Lung (tissue), 12 donors: ENCODE results near the gene RASSF5. TPM values are rescaled to one million over a fixed set of nuclear protein-coding genes. Genes with fewer than 3 reads are reported as not detected.

Source experiments
- ATAC-seq: fragments of 200-7000 bp; cut with Tn5 transposase; one replicate; pipeline ENCODE4 v1.9.1; 2020; ENCODE audit warnings: moderate number of reproducible peaks; ENCODE audit not compliant: insufficient read depth, low FRiP score
- DNase-seq, 3 donors: peaks; one replicate each; pipeline ENCODE4 v3.0.0-alpha.2; 2013 to 2017
- H3K27ac ChIP-seq, 2 donors: one replicate each; pipeline ENCODE4 v1.5.1; 2013; ENCODE audit warnings: mild to moderate bottlenecking in 2 of 2, moderate library complexity in 2 of 2, control low read depth in 1 of 2, inconsistent platforms in 1 of 2, low read depth in 1 of 2, low read length in 1 of 2
- H3K27me3 ChIP-seq, 3 donors: one replicate each; pipeline ENCODE4 v1.5.1; 2013; ENCODE audit warnings: low read length in 2 of 3; ENCODE audit not compliant: control insufficient read depth in 3 of 3, insufficient read depth in 3 of 3
- H3K36me3 ChIP-seq, 4 donors: one replicate each; pipeline ENCODE4 v1.5.1; 2013; ENCODE audit warnings: low read length in 4 of 4, mild to moderate bottlenecking in 1 of 4, moderate library complexity in 1 of 4; ENCODE audit not compliant: control insufficient read depth in 4 of 4, insufficient read depth in 4 of 4
- H3K4me1 ChIP-seq, 5 donors: one replicate each; pipeline ENCODE4 v1.5.1; 2013; ENCODE audit warnings: low read length in 5 of 5, mild to moderate bottlenecking in 2 of 5, moderate library complexity in 1 of 5; ENCODE audit not compliant: control insufficient read depth in 5 of 5, insufficient read depth in 5 of 5
- H3K4me3 ChIP-seq: one replicate; pipeline ENCODE4 v1.5.1; 2013; ENCODE audit warnings: mild to moderate bottlenecking, control low read depth, moderate library complexity
- H3K9ac ChIP-seq, 2 donors: one replicate each; pipeline ENCODE4 v1.5.1; 2013; ENCODE audit warnings: low read length in 2 of 2, control low read depth in 1 of 2; ENCODE audit not compliant: insufficient read depth in 1 of 2
- H3K9me3 ChIP-seq, 4 donors: one replicate each; pipeline ENCODE4 v1.5.1; 2013; ENCODE audit warnings: low read length in 3 of 4, mild to moderate bottlenecking in 1 of 4, moderate library complexity in 1 of 4; ENCODE audit not compliant: control insufficient read depth in 4 of 4, insufficient read depth in 3 of 4
- WGBS, 2 donors: extraction: QIAGEN DNeasy Blood & Tissue Kit; methylation state at CpG; one replicate each; pipeline ENCODE4 v1.1.7; 2013; 5-methylcytosine and 5-hydroxymethylcytosine counted together
- polyA plus RNA-seq, 2 donors: library from polyadenylated mRNA; stranded (reverse); fragments of 200-250 nt; gene quantifications; one replicate each; pipeline ENCODE4 v1.2.1, GENCODE V29; 2013
- total RNA-seq, 2 donors: library from RNA; depleted of rRNA in 1 of 2; stranded (reverse); fragments of >200 nt in 1 of 2; gene quantifications; one replicate each; pipeline ENCODE4 v1.2.1, GENCODE V29; 2014 to 2021
- TF ChIP-seq, protein P1 (sequence below): IDR thresholded peaks from 2 replicates; pipeline ENCODE4 v1.5.1; 2012; ENCODE audit warnings: mild to moderate bottlenecking; ENCODE audit errors: control extremely low read depth, extremely low read depth
- donor health status: control.
- donor health status: control.
- donor health status: Bipolar disorder and iron deficiency.
- donor health status: healthy.
- donor health status: DM: yes; HTN: yes; CAD: no.

Gene RASSF5
- total and polyA plus RNA-seq, 4 donors = 10.3 to 38.2 (median 30.7) TPM

DNA sequence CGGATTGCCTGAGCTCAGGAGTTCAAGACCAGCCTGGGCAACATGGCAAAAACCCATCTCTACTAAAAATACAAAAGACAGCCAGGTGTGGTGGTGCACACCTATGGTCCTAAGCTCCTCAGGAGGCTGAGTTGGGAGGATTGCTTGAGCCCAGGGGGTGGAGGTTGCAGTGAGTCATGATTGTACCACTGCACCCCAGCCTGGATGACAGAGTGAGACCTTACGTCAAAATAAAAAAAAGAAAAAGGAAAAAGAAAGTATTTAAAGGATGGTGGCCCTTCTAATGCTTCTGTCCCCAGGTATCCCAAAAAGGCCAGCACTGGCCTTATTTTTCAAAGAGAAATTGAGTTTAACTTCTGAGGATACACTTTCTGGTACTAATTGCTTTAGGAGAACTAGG, 35.3 kb upstream of the RASSF5 start:
- H3K27ac ChIP-seq = no peak overlapping the region
- no peak for ATAC-seq
- WGBS, 2 donors = 67 to 78% methylated on average over 2 of the region's 2 CpGs

GRCh38 chr1:206472454-206472853, 34.9 kb upstream of the RASSF5 start:
- H3K27me3 ChIP-seq = no peaks in the 10 kb centered on the region
- peaks cover 0 to 12% (median 4%) of the 10 kb centered on the region in 4 donors for H3K36me3 ChIP-seq
- DNase-seq (peak; percentile 61 to 85 (median 70)), ATAC-seq (peak; percentile 7)
- no peak overlapping the region for H3K27ac ChIP-seq
- no peaks in the 10 kb centered on the region for H3K9me3 ChIP-seq
- H3K4me3 ChIP-seq = no peak overlapping the region
- peaks cover 0 to 39% (median 25%) of the 10 kb centered on the region in 5 donors for H3K4me1 ChIP-seq
- TF ChIP-seq, protein P1, sequence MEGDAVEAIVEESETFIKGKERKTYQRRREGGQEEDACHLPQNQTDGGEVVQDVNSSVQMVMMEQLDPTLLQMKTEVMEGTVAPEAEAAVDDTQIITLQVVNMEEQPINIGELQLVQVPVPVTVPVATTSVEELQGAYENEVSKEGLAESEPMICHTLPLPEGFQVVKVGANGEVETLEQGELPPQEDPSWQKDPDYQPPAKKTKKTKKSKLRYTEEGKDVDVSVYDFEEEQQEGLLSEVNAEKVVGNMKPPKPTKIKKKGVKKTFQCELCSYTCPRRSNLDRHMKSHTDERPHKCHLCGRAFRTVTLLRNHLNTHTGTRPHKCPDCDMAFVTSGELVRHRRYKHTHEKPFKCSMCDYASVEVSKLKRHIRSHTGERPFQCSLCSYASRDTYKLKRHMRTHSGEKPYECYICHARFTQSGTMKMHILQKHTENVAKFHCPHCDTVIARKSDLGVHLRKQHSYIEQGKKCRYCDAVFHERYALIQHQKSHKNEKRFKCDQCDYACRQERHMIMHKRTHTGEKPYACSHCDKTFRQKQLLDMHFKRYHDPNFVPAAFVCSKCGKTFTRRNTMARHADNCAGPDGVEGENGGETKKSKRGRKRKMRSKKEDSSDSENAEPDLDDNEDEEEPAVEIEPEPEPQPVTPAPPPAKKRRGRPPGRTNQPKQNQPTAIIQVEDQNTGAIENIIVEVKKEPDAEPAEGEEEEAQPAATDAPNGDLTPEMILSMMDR = no peak
- 6 to 24% methylated on average over 3 of the region's 3 CpGs for WGBS, 2 donors
- no peak overlapping the region for H3K9ac ChIP-seq

More for the DNA sequence above, 35.3 kb upstream of the RASSF5 start:
- no peak overlapping the region for H3K4me3 ChIP-seq
- TF ChIP-seq, protein P1 = no peak
- H3K9me3 ChIP-seq = no peaks in the 10 kb centered on the region
- no peaks in the 10 kb centered on the region for H3K27me3 ChIP-seq
- DNase-seq = no peak
- H3K9ac ChIP-seq = no peak overlapping the region
- peaks cover 0 to 39% (median 25%) of the 10 kb centered on the region in 5 donors for H3K4me1 ChIP-seq
- peaks cover 0 to 10% (median 4%) of the 10 kb centered on the region in 4 donors for H3K36me3 ChIP-seq

DNA sequence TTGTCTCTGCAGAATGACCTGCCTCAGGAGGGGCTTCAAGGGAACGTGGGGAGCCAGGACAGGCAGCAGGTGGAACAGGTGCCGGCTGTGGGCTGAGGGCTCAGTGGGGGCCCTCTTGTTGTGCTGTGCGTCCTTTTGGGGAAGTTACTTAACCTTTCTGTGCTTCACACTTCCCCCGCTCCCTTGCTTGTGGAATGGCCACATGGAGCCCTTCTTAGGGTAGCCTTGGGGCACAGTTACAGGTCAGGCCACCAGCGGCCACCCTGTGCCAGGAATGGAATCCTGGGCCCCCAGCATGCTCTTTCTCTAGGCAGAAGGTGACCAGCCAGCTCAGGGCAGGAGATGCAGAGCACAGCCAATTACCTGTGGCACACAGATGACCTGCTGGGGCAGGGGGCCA, 34.4 kb upstream of the RASSF5 start:
- TF ChIP-seq, protein P1 = no peak
- no peak overlapping the region for H3K4me3 ChIP-seq
- no peaks in the 10 kb centered on the region for H3K9me3 ChIP-seq
- peaks cover 0 to 14% (median 4%) of the 10 kb centered on the region in 4 donors for H3K36me3 ChIP-seq
- H3K27me3 ChIP-seq = no peaks in the 10 kb centered on the region
- no peak overlapping the region for H3K27ac ChIP-seq
- ATAC-seq (no peak), DNase-seq (no peak)
- peaks cover 0 to 39% (median 23%) of the 10 kb centered on the region in 5 donors for H3K4me1 ChIP-seq
- H3K9ac ChIP-seq = no peak overlapping the region
- WGBS, 2 donors = 15 to 48% methylated on average over 4 to 5 of the region's 5 CpGs

DNA sequence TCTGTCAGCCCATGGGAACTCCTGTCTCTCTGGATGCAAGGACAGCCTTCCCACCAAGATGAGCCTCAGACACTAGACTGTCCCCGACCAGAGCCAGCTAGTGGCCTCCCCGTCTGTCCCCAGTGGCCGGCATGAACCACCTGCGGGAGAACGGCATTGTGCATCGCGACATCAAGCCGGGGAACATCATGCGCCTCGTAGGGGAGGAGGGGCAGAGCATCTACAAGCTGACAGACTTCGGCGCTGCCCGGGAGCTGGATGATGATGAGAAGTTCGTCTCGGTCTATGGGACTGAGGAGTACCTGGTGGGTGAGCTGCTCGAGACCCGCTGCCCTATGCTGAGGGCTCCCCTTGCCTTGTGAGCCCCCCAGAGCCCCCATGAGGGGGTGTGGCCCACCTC, 31.3 kb upstream of the RASSF5 start:
- TF ChIP-seq, protein P1 = no peak
- Histone ChIP-seq H3K9ac (no peak overlapping the region), H3K4me3 (no peak overlapping the region), H3K9me3 (no peaks in the 10 kb centered on the region), H3K27me3 (no peaks in the 10 kb centered on the region), H3K4me1 (peaks cover 0 to 17% (median 6%) of the 10 kb centered on the region in 5 donors), H3K27ac (no peak overlapping the region), H3K36me3 (peaks cover 0 to 14% (median 6%) of the 10 kb centered on the region in 4 donors)
- ATAC-seq = no peak
- DNase-seq = no peak
- 96% methylated on average over 17 of the region's 17 CpGs for WGBS, 2 donors
